Stimulated activated CD4-positive, alpha-beta T cell treated with anti-CD3 and anti-CD28 coated beads, Interleukin-1b, Interleukin-23, amount 100 ng/mL, for 48 hours (primary cell): ENCODE results near the gene C1QTNF6.

Experiments
- DNase-seq: peaks from one replicate; pipeline ENCODE4 v3.0.0-alpha.2; 2020

C1QTNF6 gene

GRCh38 chr22:37160027-37160426, 28.0 kb downstream of the C1QTNF6 start:
- no peak for DNase-seq

GRCh38 chr22:37158963-37159290, 29.1 kb downstream of the C1QTNF6 start:
- no peak for DNase-seq

GRCh38 chr22:37157516-37158285, 30.3 kb downstream of the C1QTNF6 start:
- DNase-seq: peak; percentile 50

GRCh38 chr22:37156686-37157435, 31.2 kb downstream of the C1QTNF6 start:
- DNase-seq: no peak

- DNase-seq: no peak
Observed at GRCh38 chr22:37155971-37156370, 32.1 kb downstream of the C1QTNF6 start.

- peak; percentile 44 for DNase-seq
Observed at GRCh38 chr22:37154925-37155712, 32.9 kb downstream of the C1QTNF6 start.

GRCh38 chr22:37153901-37154300, 34.1 kb downstream of the C1QTNF6 start:
- DNase-seq: no peak

- DNase-seq: no peak
Observed at GRCh38 chr22:37151401-37151800, 36.6 kb downstream of the C1QTNF6 start.

- no peak for DNase-seq
Observed at GRCh38 chr22:37150701-37151100, 37.3 kb downstream of the C1QTNF6 start.

GRCh38 chr22:37148742-37149665, 39.0 kb downstream of the C1QTNF6 start:
- DNase-seq: no peak

GRCh38 chr22:37148031-37148651, 39.9 kb downstream of the C1QTNF6 start:
- no peak for DNase-seq

GRCh38 chr22:37147186-37147990, 40.7 kb downstream of the C1QTNF6 start:
- DNase-seq: no peak

- no peak for DNase-seq
Observed at GRCh38 chr22:37146507-37147180, 41.4 kb downstream of the C1QTNF6 start.

- no peak for DNase-seq
Observed at GRCh38 chr22:37146051-37146385, 42.0 kb downstream of the C1QTNF6 start.

- no peak for DNase-seq
Observed at GRCh38 chr22:37145180-37146050, 42.6 kb downstream of the C1QTNF6 start.

- no peak for DNase-seq
Observed at GRCh38 chr22:37144180-37144554, 43.9 kb downstream of the C1QTNF6 start.

- DNase-seq: no peak
Observed at GRCh38 chr22:37141971-37142370, 46.1 kb downstream of the C1QTNF6 start.

GRCh38 chr22:37141476-37141875, 46.6 kb downstream of the C1QTNF6 start:
- DNase-seq: no peak

- no peak for DNase-seq
Observed at GRCh38 chr22:37140686-37141323, 47.2 kb downstream of the C1QTNF6 start.
